OCI-LY7 (cell line): ENCODE results near the gene MEOX1.

Experiments used
- EZH2phosphoT487 ChIP-seq: fragments of 200-600 bp; sonication (generic); IDR thresholded peaks from 2 replicates; pipeline ENCODE4 v1.6.1; 2018; ENCODE audit warnings: low read depth, borderline replicate concordance, mild to moderate bottlenecking, mixed run types, antibody characterized with exemption, low read length, moderate library complexity, mixed read lengths
- TF ChIP-seq, protein P1 (sequence below): fragments of 200-600 bp; sonication (generic); conservative IDR thresholded peaks from 2 replicates; pipeline ENCODE4 v1.5.1; 2014; ENCODE audit warnings: mild to moderate bottlenecking, antibody characterized with exemption, low read length, moderate library complexity, mixed read lengths

DNA sequence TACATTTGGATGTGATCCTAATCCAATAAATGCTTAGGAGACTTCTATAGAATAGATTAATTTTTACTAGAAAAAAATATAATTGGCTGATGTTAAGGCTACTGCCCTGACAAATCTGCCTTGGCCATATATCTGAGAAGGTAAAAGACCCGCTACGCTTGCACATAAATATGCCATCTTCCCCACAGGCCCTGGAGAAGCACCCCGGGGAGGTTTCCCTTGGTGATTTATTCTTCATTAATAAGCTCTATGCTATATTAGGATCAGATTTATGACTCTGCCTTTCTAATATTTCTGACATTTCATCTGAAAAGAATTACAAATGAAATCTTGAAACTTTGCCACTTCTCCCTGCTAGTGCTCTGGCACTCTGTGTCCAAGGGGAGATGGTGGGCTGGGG is 27.4 kb upstream of the MEOX1 start:
- TF ChIP-seq, protein P1, sequence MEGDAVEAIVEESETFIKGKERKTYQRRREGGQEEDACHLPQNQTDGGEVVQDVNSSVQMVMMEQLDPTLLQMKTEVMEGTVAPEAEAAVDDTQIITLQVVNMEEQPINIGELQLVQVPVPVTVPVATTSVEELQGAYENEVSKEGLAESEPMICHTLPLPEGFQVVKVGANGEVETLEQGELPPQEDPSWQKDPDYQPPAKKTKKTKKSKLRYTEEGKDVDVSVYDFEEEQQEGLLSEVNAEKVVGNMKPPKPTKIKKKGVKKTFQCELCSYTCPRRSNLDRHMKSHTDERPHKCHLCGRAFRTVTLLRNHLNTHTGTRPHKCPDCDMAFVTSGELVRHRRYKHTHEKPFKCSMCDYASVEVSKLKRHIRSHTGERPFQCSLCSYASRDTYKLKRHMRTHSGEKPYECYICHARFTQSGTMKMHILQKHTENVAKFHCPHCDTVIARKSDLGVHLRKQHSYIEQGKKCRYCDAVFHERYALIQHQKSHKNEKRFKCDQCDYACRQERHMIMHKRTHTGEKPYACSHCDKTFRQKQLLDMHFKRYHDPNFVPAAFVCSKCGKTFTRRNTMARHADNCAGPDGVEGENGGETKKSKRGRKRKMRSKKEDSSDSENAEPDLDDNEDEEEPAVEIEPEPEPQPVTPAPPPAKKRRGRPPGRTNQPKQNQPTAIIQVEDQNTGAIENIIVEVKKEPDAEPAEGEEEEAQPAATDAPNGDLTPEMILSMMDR: no peak
- TF ChIP-seq EZH2phosphoT487: no peak
